NK-92 (cell line): ENCODE results near the gene RAD18.

Experiments used
- DNase-seq: peaks from one replicate; lab custom pipeline; 2025; ENCODE audit not compliant: unreplicated experiment; lab: John Stamatoyannopoulos, UW

The RAD18 gene

DNA sequence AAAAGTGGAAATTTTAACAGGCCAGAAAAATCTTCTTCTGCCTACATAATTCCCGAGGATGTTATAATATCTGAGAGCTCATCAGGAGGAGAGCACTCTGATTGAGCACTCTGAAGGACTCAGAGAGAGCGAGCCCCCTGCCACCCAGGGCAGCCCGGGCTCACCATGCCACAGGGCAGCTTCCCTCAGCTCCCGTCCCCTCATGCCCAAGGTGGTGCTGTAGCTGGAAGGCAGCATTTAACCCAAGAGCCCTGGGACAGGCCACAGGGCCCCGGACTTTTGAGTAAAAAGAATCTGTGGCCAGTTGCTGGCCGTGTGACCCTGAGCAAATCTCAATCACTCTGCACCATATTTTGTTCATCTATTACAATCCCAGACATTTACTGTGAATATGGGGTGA is 23.5 kb upstream of the RAD18 start:
- no peak for DNase-seq

DNA sequence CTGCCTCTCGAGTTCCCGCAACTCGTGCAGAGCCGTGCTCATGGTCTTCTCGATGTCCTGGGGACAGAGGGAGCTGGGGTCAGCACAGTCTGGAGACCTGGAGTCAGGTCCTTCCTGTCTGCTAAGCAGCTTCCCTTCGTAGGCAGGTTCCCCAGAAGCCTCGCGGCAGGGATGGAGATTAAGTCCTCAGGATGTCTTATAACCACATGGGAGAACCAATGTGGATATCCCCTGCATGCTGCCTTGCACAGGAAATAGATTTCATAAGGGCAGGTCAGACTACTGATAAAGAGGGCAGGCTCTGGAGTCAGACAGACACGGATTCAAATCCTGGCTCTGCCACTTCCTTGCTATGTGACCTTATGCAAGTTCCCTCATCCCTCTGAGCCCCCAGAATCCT is 22.6 kb upstream of the RAD18 start:
- DNase-seq: no peak

GRCh38 chr3:8985411-8985831 is 22.1 kb upstream of the RAD18 start:
- DNase-seq: no peak

- no peak for DNase-seq
These were observed 21.3 kb upstream of the RAD18 start for GRCh38 chr3:8984526-8984925.

DNA sequence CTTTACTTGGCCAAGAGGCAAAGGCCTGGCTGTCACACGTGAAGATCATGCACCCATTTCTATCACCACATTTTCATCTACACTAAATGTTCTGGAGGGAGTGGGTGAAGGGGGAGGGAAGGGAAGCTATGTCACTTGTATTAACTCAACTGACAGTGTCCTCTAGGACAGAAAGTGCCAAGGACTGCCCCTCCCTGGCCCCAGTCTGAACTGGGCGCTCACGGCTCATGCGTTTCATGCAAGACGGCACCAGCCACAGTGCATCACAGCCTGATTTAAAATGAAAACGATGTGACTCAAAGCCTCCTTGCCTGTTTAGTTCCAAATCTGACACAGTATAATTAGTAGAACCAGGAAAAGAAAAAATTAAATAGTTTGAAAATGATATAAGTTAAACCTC is 20.8 kb upstream of the RAD18 start:
- DNase-seq: no peak

GRCh38 chr3:8983591-8983990 is 20.3 kb upstream of the RAD18 start:
- DNase-seq: no peak

DNA sequence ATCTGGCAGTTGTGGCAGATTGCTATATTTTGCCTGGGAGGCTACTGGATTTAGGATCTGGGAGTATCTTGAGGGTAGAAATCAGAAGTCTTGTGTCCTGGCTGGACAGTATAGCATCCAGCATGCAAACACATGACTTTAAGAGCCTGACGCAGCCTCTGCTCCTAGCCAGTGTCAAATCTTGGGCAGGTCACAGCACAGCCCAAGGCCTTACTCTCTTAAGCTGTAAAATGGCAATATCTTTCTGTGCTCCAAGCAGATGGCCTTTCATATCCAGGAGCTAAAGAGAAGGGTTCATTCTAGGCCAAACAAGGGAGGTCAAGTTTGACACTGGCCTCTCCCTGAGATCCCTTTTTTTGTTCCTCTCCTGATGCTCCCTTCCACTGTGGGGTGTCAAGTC is 19.8 kb upstream of the RAD18 start:
- no peak for DNase-seq

GRCh38 chr3:8982509-8982908 is 19.2 kb upstream of the RAD18 start:
- no peak for DNase-seq

GRCh38 chr3:8981700-8982099 is 18.4 kb upstream of the RAD18 start:
- DNase-seq: no peak

DNA sequence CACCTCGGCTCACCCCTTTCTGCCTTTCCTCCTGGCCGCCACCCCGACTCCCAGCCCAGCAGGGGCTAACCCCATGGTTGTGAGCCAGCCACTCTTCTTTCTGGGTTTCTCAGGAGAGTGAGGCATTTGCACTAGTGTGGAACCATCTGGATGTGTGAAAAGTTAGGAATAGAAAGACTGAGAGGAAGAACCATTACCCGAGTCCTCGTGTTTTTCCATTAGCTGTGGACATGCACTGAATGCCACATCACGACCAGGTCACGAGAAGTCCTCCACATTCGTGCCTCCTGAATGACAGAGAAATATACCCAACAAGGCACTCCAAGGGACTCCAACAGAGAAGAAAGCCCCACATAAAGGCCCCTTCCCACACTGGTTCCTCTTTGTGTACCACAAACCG is 18.0 kb upstream of the RAD18 start:
- DNase-seq: no peak

GRCh38 chr3:8980756-8981257 is 17.5 kb upstream of the RAD18 start:
- no peak for DNase-seq

GRCh38 chr3:8979262-8979661 is 16.0 kb upstream of the RAD18 start:
- no peak for DNase-seq

GRCh38 chr3:8978551-8978950 is 15.3 kb upstream of the RAD18 start:
- DNase-seq: no peak

- no peak for DNase-seq
These were observed 13.4 kb upstream of the RAD18 start for GRCh38 chr3:8976540-8977182.

- no peak for DNase-seq
These were observed 12.1 kb upstream of the RAD18 start for GRCh38 chr3:8975081-8976020.

GRCh38 chr3:8974458-8974857 is 11.2 kb upstream of the RAD18 start:
- DNase-seq: no peak

GRCh38 chr3:8972639-8973038 is 9.4 kb upstream of the RAD18 start:
- no peak for DNase-seq

DNA sequence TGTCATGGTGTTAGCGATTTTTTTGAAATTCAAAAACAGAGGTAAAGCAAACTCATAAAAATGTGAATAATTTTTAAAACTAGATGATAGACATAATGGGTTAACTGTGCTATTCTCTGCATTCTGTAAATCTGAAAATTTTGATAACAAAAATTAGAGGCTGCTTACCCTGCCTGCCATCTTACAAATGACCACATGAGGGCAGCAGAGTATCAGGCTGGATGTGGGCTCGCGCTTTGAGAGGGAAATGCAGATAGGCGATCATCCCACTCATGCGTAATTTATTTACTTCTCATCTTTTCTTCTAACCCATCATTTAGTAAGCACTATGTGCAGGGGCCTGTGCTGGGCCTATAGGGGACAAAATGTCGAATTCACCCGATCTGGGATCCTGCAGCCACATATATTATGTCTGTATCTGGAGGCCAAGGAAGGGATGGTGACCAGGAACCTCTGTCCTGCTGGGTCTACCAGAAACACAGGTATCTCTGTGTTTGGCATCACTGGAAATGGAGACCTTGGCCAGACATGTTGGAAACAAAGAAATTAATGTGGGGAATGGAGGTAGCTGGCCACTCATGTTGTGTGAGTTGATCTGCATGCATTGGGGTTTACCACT is 7.8 kb upstream of the RAD18 start:
- no peak for DNase-seq

DNA sequence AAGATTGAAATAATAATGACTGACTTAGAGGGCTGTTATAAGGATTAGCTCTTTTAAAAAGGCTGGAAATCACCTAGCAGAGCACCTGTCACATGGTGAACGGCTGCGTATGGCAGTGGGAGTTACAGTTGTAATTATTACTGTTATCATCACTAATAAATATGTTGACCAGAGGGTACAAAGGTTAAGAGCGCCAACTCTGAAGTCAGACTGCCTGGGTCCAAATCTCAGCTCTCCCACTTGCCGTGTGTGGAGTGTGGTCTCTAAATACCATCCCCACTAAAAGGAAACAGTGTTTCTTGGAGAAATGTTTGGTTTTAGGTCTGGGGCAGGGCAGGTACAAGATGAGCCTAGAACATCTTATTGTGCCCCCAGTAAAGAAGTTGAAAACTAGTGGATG is 6.0 kb upstream of the RAD18 start:
- no peak for DNase-seq

- DNase-seq: no peak
These were observed 5.2 kb upstream of the RAD18 start for GRCh38 chr3:8968375-8968882.

GRCh38 chr3:8967553-8967952 is 4.3 kb upstream of the RAD18 start:
- DNase-seq: no peak
